Sigmoid colon (tissue), 4 donors: ENCODE results near the gene KCNJ15.

Experiments used
- CTCF ChIP-seq, 4 experiments: fragments of 450-650 bp in 3 of 4; fragments of 200-600 bp in 1 of 4; IDR thresholded peaks; one replicate each; pipeline ENCODE4 v1.5.1; 2016 to 2019; ENCODE audit warnings: antibody characterized with exemption in 4 of 4, mild to moderate bottlenecking in 3 of 4, moderate library complexity in 2 of 4
- EP300 ChIP-seq, 4 donors: sonication (generic); formaldehyde crosslinking; IDR thresholded peaks; one replicate each; pipeline ENCODE4 v1.6.1; 2017; ENCODE audit warnings: antibody characterized with exemption in 4 of 4
- POLR2A ChIP-seq, 2 donors: fragments of 450-650 bp; IDR thresholded peaks; one replicate each; pipeline ENCODE4 v1.6.1; 2016; ENCODE audit warnings: antibody characterized with exemption in 2 of 2, mild to moderate bottlenecking in 2 of 2, moderate library complexity in 2 of 2
- POLR2AphosphoS5 ChIP-seq, 4 donors: sonication (generic); formaldehyde crosslinking; IDR thresholded peaks; one replicate each; pipeline ENCODE4 v1.6.1; 2017; ENCODE audit warnings: antibody characterized with exemption in 4 of 4

GRCh38 chr21:38258521-38259485 is 2.0 kb downstream of the KCNJ15 start:
- TF ChIP-seq CTCF (IDR thresholded peaks at IDR 0.05) (no peak), POLR2A (IDR thresholded peaks at IDR 0.05) (no peak), POLR2AphosphoS5 (IDR thresholded peaks at IDR 0.05) (no peak), EP300 (IDR thresholded peaks at IDR 0.05) (no peak)
